NCI-H226 (cell line): ENCODE measurements around the gene IL4I1.

Experiments used
- DNase-seq: peaks from one replicate; pipeline ENCODE4 v3.0.0-alpha.2; 2015

IL4I1 gene

GRCh38 chr19:49861541-49862378, 34.9 kb downstream of the IL4I1 start:
- no peak for DNase-seq

GRCh38 chr19:49861107-49861506, 35.6 kb downstream of the IL4I1 start:
- no peak for DNase-seq

GRCh38 chr19:49860336-49861102, 36.2 kb downstream of the IL4I1 start:
- DNase-seq: no peak

- no peak for DNase-seq
These were observed 36.9 kb downstream of the IL4I1 start for GRCh38 chr19:49859682-49860335.

- DNase-seq: no peak
These were observed 38.4 kb downstream of the IL4I1 start for GRCh38 chr19:49858088-49858985.

- no peak for DNase-seq
These were observed 38.9 kb downstream of the IL4I1 start for GRCh38 chr19:49857838-49858087.

GRCh38 chr19:49857061-49857837, 39.4 kb downstream of the IL4I1 start:
- no peak for DNase-seq

GRCh38 chr19:49856574-49857021, 40.1 kb downstream of the IL4I1 start:
- no peak for DNase-seq

GRCh38 chr19:49855676-49856573, 40.8 kb downstream of the IL4I1 start:
- no peak for DNase-seq

- DNase-seq: no peak
These were observed 41.4 kb downstream of the IL4I1 start for GRCh38 chr19:49855277-49855675.

GRCh38 chr19:49854378-49855263, 42.1 kb downstream of the IL4I1 start:
- DNase-seq: no peak

GRCh38 chr19:49853852-49854377, 42.8 kb downstream of the IL4I1 start:
- no peak for DNase-seq

GRCh38 chr19:49852631-49853126, 44.0 kb downstream of the IL4I1 start:
- DNase-seq: no peak

GRCh38 chr19:49851456-49852259, 45.0 kb downstream of the IL4I1 start:
- DNase-seq: no peak

- peak; percentile 83 for DNase-seq
These were observed 46.0 kb downstream of the IL4I1 start, which contains the start of gene PTOV1 for GRCh38 chr19:49850487-49851342. Gene PTOV1 (plus strand): TSS chr19:49851159.

GRCh38 chr19:49850221-49850486, 46.5 kb downstream of the IL4I1 start:
- no peak for DNase-seq

GRCh38 chr19:49849433-49850220, 47.1 kb downstream of the IL4I1 start:
- no peak for DNase-seq
